Amniotic stem cell (primary cell): ENCODE measurements around the gene CPS1.

Experiments used
- DNase-seq: peaks from one replicate; lab custom pipeline; 2025; lab: John Stamatoyannopoulos, UW

CPS1 gene

GRCh38 chr2:210556329-210556980 is at the start of gene CPS1:
Gene CPS1 (plus strand): TSS chr2:210556599. CDS start chr2:210556734, 135 bp downstream.
- no peak for DNase-seq

GRCh38 chr2:210515911-210516310 is 40.5 kb upstream of the CPS1 start:
- no peak for DNase-seq

DNA sequence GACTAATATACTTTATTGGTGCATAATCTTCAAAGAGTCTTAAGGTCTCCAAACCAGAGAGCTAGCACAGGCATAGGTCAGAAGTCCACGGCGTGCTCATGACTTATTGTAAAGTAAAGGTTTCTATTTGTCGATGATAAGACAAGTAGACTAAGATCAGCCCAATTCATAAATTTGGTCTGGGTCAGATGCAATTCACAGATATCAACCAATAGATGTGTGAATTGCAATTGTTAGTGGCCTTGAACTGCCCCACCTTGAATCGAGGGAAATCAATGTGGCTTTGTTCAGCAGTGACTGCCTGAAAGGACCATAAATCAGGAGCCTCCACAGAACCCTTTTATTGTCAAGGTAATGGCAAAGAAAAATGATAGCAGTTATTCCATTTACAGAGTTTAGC is 39.1 kb upstream of the CPS1 start:
- no peak for DNase-seq

- DNase-seq: no peak
Observed at GRCh38 chr2:210519594-210519993, 36.8 kb upstream of the CPS1 start.

DNA sequence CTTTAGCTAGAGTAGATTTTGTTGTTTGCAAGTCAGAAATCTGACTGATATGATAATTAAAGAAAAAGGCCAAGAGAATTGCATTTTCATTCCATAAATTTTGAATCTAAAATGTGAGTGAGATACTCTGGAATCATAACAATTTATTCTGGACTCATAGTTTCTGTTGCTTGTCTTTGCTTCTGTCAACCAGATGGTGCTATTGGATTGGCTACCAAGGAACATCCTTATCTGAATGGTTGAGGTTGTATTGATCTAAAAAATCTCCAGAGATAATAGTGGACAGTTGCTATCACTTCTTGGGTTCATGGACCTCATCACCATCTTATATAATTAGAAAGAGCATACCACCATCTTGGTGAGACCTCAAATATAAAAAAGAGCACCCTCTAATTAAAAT is 34.0 kb upstream of the CPS1 start:
- DNase-seq: no peak

- DNase-seq: no peak
Observed at GRCh38 chr2:210523650-210524289, 32.6 kb upstream of the CPS1 start.

- DNase-seq: no peak
Observed at GRCh38 chr2:210524533-210524932, 31.9 kb upstream of the CPS1 start.

GRCh38 chr2:210527286-210527685 is 29.1 kb upstream of the CPS1 start:
- no peak for DNase-seq

GRCh38 chr2:210528716-210529115 is 27.7 kb upstream of the CPS1 start:
- no peak for DNase-seq

GRCh38 chr2:210531050-210531449 is 25.3 kb upstream of the CPS1 start:
- no peak for DNase-seq

- no peak for DNase-seq
Observed at GRCh38 chr2:210531482-210531881, 24.9 kb upstream of the CPS1 start.

DNA sequence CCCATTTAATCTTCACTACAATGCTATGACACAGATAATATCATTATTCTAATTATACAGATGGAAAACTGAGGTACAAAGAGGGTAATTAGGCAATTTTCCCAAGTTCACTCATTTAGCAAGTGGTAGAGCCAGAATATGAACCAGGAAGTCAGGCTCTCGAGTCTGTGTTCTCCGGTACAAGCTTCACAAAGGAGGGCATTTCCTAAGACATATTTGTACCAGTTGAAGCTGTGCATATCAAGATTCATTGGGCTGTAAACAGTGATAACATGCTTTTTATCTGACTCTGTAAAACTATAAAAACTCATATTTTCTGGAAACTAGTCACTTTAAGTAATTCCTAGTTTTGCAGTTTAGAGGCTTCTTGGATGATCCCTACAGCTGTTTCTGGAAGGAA is 23.0 kb upstream of the CPS1 start:
- DNase-seq: no peak

- no peak for DNase-seq
Observed at GRCh38 chr2:210534879-210535278, 21.5 kb upstream of the CPS1 start.

GRCh38 chr2:210536973-210537650 is 19.3 kb upstream of the CPS1 start:
- DNase-seq: no peak

DNA sequence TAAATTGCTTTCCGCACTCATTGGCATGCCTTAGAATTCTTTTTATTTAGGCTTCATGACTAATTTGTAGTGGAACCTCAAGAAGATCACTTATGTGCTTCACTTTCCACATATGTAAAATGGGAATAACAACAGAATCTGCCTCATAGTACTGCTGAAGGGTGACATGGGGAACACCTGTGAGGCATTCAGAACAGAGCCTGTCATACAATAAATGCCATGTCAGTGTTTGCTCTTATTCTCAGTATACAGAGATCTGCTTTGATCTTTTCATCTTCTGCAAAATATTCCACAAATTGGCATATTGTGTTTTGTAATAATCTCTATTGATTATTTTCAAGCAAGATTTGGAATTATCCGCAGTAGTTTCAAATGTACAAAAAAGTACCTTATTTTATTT is 17.4 kb upstream of the CPS1 start:
- no peak for DNase-seq

DNA sequence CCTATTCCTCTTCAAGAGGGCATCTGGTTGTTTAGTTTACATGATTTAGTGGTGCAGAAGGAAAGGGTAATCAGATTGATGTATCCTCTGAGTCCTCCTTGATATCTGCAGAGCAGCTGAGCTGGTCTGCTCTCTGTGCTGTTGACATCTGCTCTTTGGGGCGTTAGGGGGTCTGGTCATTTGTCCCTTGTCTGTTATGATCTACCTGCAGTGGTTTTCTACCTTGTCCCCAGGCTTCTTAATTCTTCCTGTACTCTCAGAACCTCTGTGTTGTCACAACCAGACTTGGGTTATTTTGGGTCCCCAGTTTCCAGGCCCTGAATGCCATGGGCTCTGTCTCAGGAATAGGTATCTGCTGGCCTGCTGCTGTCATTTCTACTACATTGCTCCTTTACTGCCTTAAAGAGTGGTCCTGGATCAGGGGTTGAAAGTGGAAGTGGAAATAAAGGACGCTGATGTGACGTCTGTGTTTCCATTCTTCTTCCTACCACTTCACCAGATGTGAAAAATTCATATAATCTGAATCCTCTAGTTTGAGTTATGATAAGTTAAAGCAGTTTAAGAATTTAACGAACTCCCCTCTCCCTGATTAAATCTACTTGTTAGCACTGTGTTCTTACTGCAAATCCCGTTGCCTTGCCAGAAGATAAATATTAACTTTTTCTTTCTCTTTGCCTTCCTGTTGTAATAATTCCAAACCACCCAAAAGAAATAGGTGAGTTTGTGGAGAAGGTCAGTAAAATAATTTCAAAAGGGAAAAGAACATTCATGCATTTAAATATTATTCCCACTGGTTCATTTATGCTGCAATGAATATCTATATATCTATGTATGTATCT is 16.6 kb upstream of the CPS1 start:
- no peak for DNase-seq

- no peak for DNase-seq
Observed at GRCh38 chr2:210540471-210540870, 15.9 kb upstream of the CPS1 start.

- DNase-seq: no peak
Observed at GRCh38 chr2:210540900-210541289, 15.5 kb upstream of the CPS1 start.

DNA sequence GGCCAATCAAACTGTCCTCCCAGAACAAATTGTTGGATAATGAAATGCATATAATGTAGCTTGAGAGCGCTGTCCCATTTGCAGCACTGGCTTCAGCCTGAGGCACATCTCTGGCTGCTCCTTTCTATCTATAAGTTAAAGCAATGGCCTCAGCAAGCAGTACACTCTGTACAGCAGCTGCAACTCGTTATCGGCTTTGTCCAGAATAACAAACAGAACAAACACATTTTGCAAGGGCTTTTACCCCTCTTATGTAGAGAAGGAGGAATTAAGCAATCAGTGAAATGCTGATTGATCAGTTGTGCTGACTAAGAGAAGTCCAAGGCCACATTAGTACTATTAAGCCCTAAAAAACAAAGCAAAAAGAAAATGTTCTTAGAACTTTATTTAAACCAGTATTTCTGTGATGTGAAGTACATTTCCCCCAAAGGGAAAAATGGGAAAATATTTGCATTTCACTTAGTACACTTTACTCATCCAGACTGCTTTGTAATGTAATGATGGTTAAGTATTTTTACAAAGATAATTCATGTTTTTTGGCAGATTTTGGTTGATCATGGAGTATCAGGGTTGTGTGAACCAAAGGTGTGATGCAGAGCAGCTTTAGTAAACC is 15.0 kb upstream of the CPS1 start:
- DNase-seq: no peak

DNA sequence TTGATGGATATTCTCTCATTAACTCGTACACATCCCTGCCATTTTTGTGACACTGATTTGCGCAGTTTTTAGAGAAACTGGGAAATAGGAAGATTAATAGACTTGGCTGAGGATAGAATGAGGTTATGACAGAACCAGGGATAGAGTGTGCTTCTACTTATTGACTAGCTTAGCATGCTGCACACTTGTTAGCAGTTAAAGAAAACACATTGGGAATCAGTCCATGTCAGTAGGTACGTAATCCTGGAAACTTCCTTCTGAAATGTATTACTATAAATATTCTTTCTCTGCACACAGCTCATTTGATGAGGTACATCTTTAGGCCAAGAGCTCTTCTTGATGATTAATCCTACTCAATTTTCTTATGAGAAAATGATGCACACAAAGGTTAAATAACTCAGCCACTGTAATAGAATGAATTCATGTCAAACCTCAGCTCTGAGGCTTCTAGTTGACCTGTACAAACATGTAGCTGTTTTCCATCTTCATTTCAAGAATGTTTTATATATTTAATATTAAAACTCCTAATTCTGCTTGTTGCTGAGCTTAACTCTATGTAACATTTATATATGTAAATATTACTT is 12.3 kb upstream of the CPS1 start:
- DNase-seq: no peak

DNA sequence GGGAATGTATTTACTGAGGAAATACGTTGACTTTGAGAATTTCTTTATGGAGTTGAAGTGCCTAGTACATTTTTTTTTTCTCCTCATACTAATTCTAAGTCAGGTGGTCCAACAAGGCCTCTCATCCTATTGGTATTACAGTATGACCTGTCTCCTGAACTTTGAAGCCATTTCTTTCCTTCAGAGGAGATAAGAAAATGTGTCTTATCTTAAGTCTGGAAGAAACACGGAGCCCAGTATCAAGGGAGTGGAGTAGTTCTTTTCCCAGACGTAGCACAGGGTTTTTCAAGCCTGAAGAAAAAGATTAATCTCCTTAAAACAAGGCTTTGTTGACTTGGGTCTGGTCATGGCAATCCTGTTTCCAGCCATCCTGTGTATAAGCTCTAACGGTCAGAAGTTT is 11.6 kb upstream of the CPS1 start:
- no peak for DNase-seq
